Stomach (tissue), 9 donors: ENCODE measurements around the gene LMNB1. TPM values are rescaled to one million over a fixed set of nuclear protein-coding genes. Genes with fewer than 3 reads are reported as not detected.
"Not testable (repeated sequence)": the region's sequence is repeated elsewhere in the genome, so short reads cannot be mapped to it uniquely, and the experiment has no call there.

ENCODE experiments used
- DNase-seq, 2 donors: peaks; one replicate each; pipeline versions ENCODE4 v3.0.0 to v3.0.0-alpha.2; 2013 to 2019
- H3K27ac ChIP-seq, 5 donors: fragments of 200-600 bp in 4 of 5; sonication (generic) in 4 of 5; one replicate each; pipeline ENCODE4 v1.5.1; 2013 to 2019; ENCODE audit warnings: mild to moderate bottlenecking in 1 of 5, moderate library complexity in 1 of 5
- H3K27me3 ChIP-seq, 3 donors: fragments of 200-600 bp; sonication (generic); one replicate each; pipeline ENCODE4 v1.5.1; 2017 to 2019; ENCODE audit warnings: mixed run types in 1 of 3
- H3K36me3 ChIP-seq, 4 donors: fragments of 200-600 bp; sonication (generic); 1 replicate in 3 of 4; 2 replicates in 1 of 4; pipeline ENCODE4 v1.5.1; 2016 to 2019
- H3K4me1 ChIP-seq, 4 donors: fragments of 200-600 bp; sonication (generic); one replicate each; pipeline ENCODE4 v1.5.1; 2016 to 2019
- H3K4me3 ChIP-seq, 4 donors: fragments of 200-600 bp; sonication (generic) in 3 of 4; one replicate each; pipeline ENCODE4 v1.5.1; 2016 to 2019; ENCODE audit warnings: mild to moderate bottlenecking in 1 of 4
- H3K9me3 ChIP-seq, 4 donors: fragments of 200-600 bp; sonication (generic); one replicate each; pipeline ENCODE4 v1.5.1; 2016 to 2019
- CTCF ChIP-seq, 7 experiments: fragments of 450-650 bp in 4 of 7; fragments of 200-600 bp in 3 of 7; sonication (generic) in 3 of 7; IDR thresholded peaks; one replicate each; pipeline ENCODE4 v1.5.1; 2016 to 2019; ENCODE audit warnings: antibody characterized with exemption in 7 of 7, control low read depth in 2 of 7, mild to moderate bottlenecking in 1 of 7
- EP300 ChIP-seq: sonication (generic); formaldehyde crosslinking; IDR thresholded peaks from one replicate; pipeline ENCODE4 v1.6.1; 2017; ENCODE audit warnings: antibody characterized with exemption
- POLR2A ChIP-seq, 4 donors: fragments of 450-650 bp; IDR thresholded peaks; one replicate each; pipeline ENCODE4 v1.6.1; 2016; ENCODE audit warnings: antibody characterized with exemption in 4 of 4, control low read depth in 2 of 4, mild to moderate bottlenecking in 1 of 4, moderate library complexity in 1 of 4
- POLR2AphosphoS5 ChIP-seq, 3 donors: sonication (generic); formaldehyde crosslinking; IDR thresholded peaks; one replicate each; pipeline ENCODE4 v1.6.1; 2016; ENCODE audit warnings: antibody characterized with exemption in 3 of 3
- WGBS, 5 donors: extraction: QIAGEN DNeasy Blood & Tissue Kit in 3 of 5; methylation state at CpG; one replicate each; pipeline versions ENCODE4 v1.1.5 to v1.1.7; 2013 to 2018; 5-methylcytosine and 5-hydroxymethylcytosine counted together
- intact Hi-C: fragments of 100-400 bp; cut with DNase I; formaldehyde crosslinking; loops from one replicate; pipeline ENCODE4 v1.15.1; 2023; ENCODE audit warnings: low total_unique reads
- polyA plus RNA-seq, 3 donors: library from polyadenylated mRNA; stranded (reverse); fragments of 200-250 nt; gene quantifications; one replicate each; pipeline ENCODE4 v1.2.3, GENCODE V29; 2013
- total RNA-seq, 5 donors: library from RNA; depleted of rRNA; stranded (reverse); fragments of >200 nt; gene quantifications; one replicate each; pipeline versions ENCODE4 v1.1.0 to v1.2.3, GENCODE V29; 2014 to 2016
- donor health status: healthy with polysubstance abuse.
- donor health status: Bipolar disorder and iron deficiency.
- donor health status: healthy.

The LMNB1 gene
- total and polyA plus RNA-seq, 8 donors, result 7.6 to 167 (median 9.9) TPM

- Histone ChIP-seq H3K9me3 (no peaks in the 10 kb centered on the region), H3K27me3 (no peaks in the 10 kb centered on the region), H3K4me1 (peaks cover 0 to 5% (median 0%) of the 10 kb centered on the region in 4 donors), H3K36me3 (peaks cover 0 to 29% (median 18%) of the 10 kb centered on the region in 4 donors), H3K4me3 (no peak overlapping the region), H3K27ac (peak overlapping the region in 2 of 5 donors; percentile 73 to 79)
- intact Hi-C loops, result no loop called here
- 86 to 91% (median 88%) methylated on average over 4 of the region's 4 CpGs for WGBS, 5 donors
- DNase-seq, result no peak
- TF ChIP-seq POLR2AphosphoS5 (IDR thresholded peaks at IDR 0.05) (no peak), CTCF (IDR thresholded peaks at IDR 0.05) (no peak), EP300 (no peak), POLR2A (IDR thresholded peaks at IDR 0.05) (no peak)
These were observed 33.9 kb downstream of the LMNB1 start for GRCh38 chr5:126810596-126811380.

- WGBS, 5 donors, result 76 to 81% (median 77%) methylated on average over 6 of the region's 6 CpGs
- no peaks in the 10 kb centered on the region for H3K9me3 ChIP-seq
- no peak overlapping the region for H3K4me3 ChIP-seq
- H3K27me3 ChIP-seq, result no peaks in the 10 kb centered on the region
- TF ChIP-seq CTCF (IDR thresholded peaks at IDR 0.05) (no peak), POLR2AphosphoS5 (IDR thresholded peaks at IDR 0.05) (peak in 1 of 3 donors; percentile 10)
- DNase-seq, result peak in 1 of 2 donors; percentile 8
- peaks cover 0 to 5% (median 0%) of the 10 kb centered on the region in 4 donors for H3K4me1 ChIP-seq
- intact Hi-C loops, result no loop called here
- peak overlapping the region in 2 of 5 donors; percentile 73 to 79 for H3K27ac ChIP-seq
- peaks cover 0 to 24% (median 10%) of the 10 kb centered on the region in 4 donors for H3K36me3 ChIP-seq
These were observed 34.7 kb downstream of the LMNB1 start for GRCh38 chr5:126811515-126812198.

GRCh38 chr5:126812199-126812570 is 35.2 kb downstream of the LMNB1 start:
- no peak for TF ChIP-seq EP300
- TF ChIP-seq CTCF (IDR thresholded peaks at IDR 0.05), result no peak
- no peak for TF ChIP-seq POLR2A (IDR thresholded peaks at IDR 0.05)
- no peak for TF ChIP-seq POLR2AphosphoS5 (IDR thresholded peaks at IDR 0.05)
- 68 to 93% (median 71%) methylated on average over 4 of the region's 4 CpGs for WGBS, 5 donors

GRCh38 chr5:126813799-126814198 is 36.9 kb downstream of the LMNB1 start:
- H3K4me3 ChIP-seq, H3K9me3 ChIP-seq, intact Hi-C loops, DNase-seq, H3K4me1 ChIP-seq, H3K27me3 ChIP-seq: not testable (repeated sequence)
- WGBS, 5 donors, result 87 to 98% (median 92%) methylated on average over 9 of the region's 9 CpGs
- peak overlapping the region in 2 of 5 donors; percentile 48 to 73 for H3K27ac ChIP-seq
- peaks cover 0 to 28% (median 9%) of the 10 kb centered on the region in 4 donors for H3K36me3 ChIP-seq

More at GRCh38 chr5:126812199-126812570, 35.2 kb downstream of the LMNB1 start:
- DNase-seq, result no peak
- Histone ChIP-seq H3K9me3 (no peaks in the 10 kb centered on the region), H3K36me3 (peaks cover 0 to 26% (median 9%) of the 10 kb centered on the region in 4 donors), H3K27me3 (no peaks in the 10 kb centered on the region), H3K4me3 (no peak overlapping the region), H3K4me1 (peaks cover 0 to 5% (median 0%) of the 10 kb centered on the region in 4 donors), H3K27ac (peak overlapping the region in 2 of 5 donors; percentile 73 to 79)
- intact Hi-C loops, result no loop called here
